GM10266 (cell line): ENCODE results near the gene ATP4B.

Experiments
- DNase-seq: peaks from one replicate; pipeline ENCODE4 v3.0.0; 2012; ENCODE audit errors: extremely low spot score
- CTCF ChIP-seq: IDR thresholded peaks from 2 replicates; pipeline ENCODE4 v1.5.1; 2012; ENCODE audit warnings: mild to moderate bottlenecking, low read depth; ENCODE audit not compliant: control insufficient read depth, insufficient read depth; ENCODE audit errors: missing control alignments

The ATP4B gene

DNA sequence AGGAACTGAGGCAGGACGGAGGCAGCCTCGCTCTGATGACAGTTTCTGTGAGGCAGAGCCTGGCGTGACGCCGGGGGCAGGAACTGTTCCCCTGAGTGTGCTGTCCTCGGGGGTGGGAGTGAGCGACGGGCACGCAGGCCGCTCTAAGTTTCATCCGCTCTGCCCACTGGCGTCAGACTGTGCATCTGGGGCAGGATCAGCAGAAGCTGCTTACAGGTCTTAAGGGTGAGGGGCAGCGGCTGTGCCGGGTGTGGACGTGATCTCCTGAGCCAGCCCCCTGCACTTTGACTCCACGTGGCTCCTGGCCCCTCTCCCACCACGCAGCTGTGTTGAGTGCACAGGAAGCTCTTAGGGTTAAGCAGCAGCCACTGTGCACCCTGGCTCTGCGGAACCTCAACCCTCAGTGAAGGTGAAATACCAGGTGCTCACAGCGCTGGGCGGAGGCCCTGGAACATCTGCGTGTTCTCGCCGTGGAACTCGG lies 10.5 kb upstream of the ATP4B start:
- no peak for DNase-seq

DNA sequence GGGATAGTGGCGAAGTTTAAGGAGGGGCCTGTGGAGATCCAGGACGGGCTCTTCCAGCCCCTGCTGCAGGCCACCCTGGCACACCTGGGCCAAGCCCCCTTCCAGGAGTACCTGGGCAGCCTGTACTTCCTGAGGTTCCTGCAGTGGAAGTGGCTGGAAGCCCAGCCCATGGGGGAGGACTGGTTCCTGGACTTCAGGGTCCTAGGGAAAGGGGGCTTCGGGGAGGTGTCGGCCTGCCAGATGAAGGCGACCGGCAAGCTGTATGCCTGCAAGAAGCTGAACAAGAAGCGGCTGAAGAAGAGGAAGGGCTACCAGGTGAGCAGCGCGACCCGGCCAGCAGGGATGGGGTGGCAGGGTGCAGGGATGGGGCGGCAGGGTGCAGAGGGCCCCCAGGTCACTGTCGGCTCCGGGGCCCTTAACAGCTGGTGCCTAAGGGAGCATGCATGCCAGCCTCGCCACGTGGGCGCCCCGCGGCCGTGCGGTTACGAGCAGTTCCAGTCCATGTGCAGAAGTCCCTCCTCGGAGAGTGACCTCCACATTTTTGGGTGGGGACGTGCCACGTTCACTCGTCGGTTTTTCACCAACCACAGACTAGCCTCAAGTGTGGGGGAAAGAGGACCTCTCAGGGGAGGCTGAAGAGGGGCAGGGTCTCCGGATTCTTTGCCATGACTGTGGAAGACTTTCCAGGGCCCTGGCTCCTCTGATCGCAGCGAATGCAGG lies 9.9 kb upstream of the ATP4B start:
- no peak for TF ChIP-seq CTCF

More for the DNA sequence above, 10.5 kb upstream of the ATP4B start:
- TF ChIP-seq CTCF = no peak

DNA sequence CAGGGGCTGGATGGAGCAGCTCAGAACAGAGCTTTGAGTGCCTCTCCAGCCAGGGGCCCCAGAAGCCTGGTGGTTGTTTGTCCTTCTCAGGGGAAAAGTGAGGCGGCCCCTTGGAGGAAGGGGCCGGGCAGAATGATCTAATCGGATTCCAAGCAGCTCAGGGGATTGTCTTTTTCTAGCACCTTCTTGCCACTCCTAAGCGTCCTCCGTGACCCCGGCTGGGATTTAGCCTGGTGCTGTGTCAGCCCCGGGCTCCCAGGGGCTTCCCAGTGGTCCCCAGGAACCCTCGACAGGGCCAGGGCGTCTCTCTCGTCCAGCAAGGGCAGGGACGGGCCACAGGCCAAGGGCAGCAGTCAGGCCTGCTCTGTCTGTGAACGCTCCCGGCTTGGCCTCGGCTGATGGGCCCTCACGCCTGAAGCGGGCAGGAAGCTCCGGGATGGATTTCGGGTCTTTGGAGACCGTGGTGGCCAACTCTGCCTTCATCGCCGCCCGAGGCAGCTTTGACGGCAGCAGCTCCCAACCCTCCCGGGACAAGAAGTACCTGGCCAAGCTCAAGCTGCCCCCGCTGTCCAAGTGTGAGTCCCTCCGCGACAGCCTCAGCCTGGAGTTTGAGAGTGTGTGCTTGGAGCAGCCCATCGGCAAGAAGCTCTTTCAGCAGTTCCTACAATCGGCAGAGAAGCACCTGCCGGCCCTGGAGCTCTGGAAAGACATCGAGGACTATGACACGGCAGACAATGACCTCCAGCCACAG lies 9.1 kb upstream of the ATP4B start, which contains the start of gene GRK1:
Gene GRK1 (plus strand): TSS at position 269 of the 751 bp plus-strand sequence. CDS start 168 bp downstream, at position 437.
- no peak for DNase-seq
- no peak for TF ChIP-seq CTCF

More for the DNA sequence above, 9.9 kb upstream of the ATP4B start:
- DNase-seq = no peak

GRCh38 chr13:113666329-113666670 lies 8.3 kb upstream of the ATP4B start:
- no peak for TF ChIP-seq CTCF
- DNase-seq = no peak

DNA sequence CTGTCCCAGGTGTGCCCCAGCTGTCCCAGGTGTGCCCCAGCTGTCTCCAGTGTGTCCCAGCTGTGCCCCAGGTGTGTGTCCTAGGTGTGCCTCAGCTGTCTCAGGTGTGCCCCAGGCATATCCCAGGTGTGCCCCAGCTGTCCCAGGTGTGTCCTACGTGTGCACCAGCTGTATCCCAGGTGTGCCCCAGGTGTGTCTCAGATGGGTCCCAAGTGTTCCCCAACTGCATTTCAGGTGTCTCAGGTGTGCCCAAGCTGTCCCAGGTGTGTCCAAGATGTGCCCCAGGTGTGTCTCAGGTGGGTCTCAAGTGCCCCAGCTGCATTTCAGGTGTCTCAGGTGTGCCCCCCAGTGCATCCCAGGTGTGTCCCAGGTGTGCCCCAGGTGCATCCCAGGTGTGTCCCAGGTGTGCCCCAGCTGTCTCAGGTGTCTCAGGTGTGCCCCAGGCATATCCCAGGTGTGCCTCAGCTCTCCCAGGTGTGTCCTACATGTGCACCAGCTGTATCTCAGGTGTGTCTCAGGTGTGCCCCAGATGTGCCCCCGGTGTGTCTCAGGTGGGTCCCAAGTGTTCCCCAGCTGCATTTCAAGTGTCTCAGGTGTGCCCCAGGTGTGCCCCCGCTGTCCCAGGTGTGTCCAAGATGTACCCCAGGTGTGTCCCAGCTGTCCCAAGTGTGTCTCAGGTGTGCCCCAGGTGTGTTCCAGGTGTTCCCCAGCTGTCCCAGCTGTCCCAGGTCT lies 7.8 kb upstream of the ATP4B start:
- TF ChIP-seq CTCF = no peak
- no peak for DNase-seq

GRCh38 chr13:113664751-113665596 lies 7.0 kb upstream of the ATP4B start:
- no peak for TF ChIP-seq CTCF
- DNase-seq = no peak
